Esophagus squamous epithelium (tissue), 4 donors: ENCODE results near the gene ZSCAN16.

Source experiments
- CTCF ChIP-seq, 6 experiments: fragments of 450-650 bp in 4 of 6; fragments of 200-600 bp in 2 of 6; sonication (generic) in 2 of 6; IDR thresholded peaks; one replicate each; pipeline ENCODE4 v1.5.1; 2016 to 2019; ENCODE audit warnings: antibody characterized with exemption in 6 of 6, mild to moderate bottlenecking in 4 of 6, moderate library complexity in 4 of 6
- POLR2A ChIP-seq, 4 donors: fragments of 450-650 bp; IDR thresholded peaks; one replicate each; pipeline ENCODE4 v1.6.1; 2017; ENCODE audit warnings: antibody characterized with exemption in 4 of 4, mild to moderate bottlenecking in 4 of 4, moderate library complexity in 3 of 4

GRCh38 chr6:28121876-28122275 lies 2.5 kb upstream of the ZSCAN16 start:
- TF ChIP-seq POLR2A (IDR thresholded peaks at IDR 0.05), result no peak
- TF ChIP-seq CTCF (IDR thresholded peaks at IDR 0.05), result no peak
